ENCODE data around the gene TMEM30A. TPM values are rescaled to one million over a fixed set of nuclear protein-coding genes. Genes with fewer than 3 reads are reported as not detected.

TMEM30A gene
- total RNA-seq, 4 donors from 2014 or later, result 62.4 to 101 (median 76.9) TPM

- H3K27ac ChIP-seq, result peak overlapping the region in 2 of 4 donors; percentile 6 to 64
- 13 to 21% methylated on average over 1 of the region's 1 CpG for WGBS, 2 donors
- H3K27me3 ChIP-seq, result no peaks in the 10 kb centered on the region
Observed at GRCh38 chr6:75213112-75213511, 71.5 kb downstream of the TMEM30A start.

GRCh38 chr6:75211920-75212590 lies 72.5 kb downstream of the TMEM30A start:
- DNase-seq (ENCODE audit: low spot score in 2 of 2), result no peak
- H3K27ac ChIP-seq, result peak overlapping the region in 2 of 4 donors; percentile 33 to 64
- WGBS, 2 donors, result 16 to 18% methylated on average over 3 of the region's 3 CpGs
- H3K9me3 ChIP-seq, result no peaks in the 10 kb centered on the region
- no peak overlapping the region for H3K4me3 ChIP-seq
- TF ChIP-seq EP300 (IDR thresholded peaks at IDR 0.05) (no peak), CTCF (IDR thresholded peaks at IDR 0.05) (no peak), POLR2A (IDR thresholded peaks at IDR 0.05) (no peak)
- no peaks in the 10 kb centered on the region for H3K27me3 ChIP-seq
- no peaks in the 10 kb centered on the region for H3K36me3 ChIP-seq
- H3K4me1 ChIP-seq, result peaks cover 0 to 44% (median 9%) of the 10 kb centered on the region in 4 donors

More at GRCh38 chr6:75213112-75213511, 71.5 kb downstream of the TMEM30A start:
- H3K4me1 ChIP-seq, result peaks cover 0 to 45% (median 6%) of the 10 kb centered on the region in 4 donors
- TF ChIP-seq POLR2A (IDR thresholded peaks at IDR 0.05) (no peak), EP300 (IDR thresholded peaks at IDR 0.05) (no peak), CTCF (IDR thresholded peaks at IDR 0.05) (no peak)
- H3K9me3 ChIP-seq, result no peaks in the 10 kb centered on the region
- no peak overlapping the region for H3K4me3 ChIP-seq
- H3K36me3 ChIP-seq, result no peaks in the 10 kb centered on the region
- no peak for DNase-seq (ENCODE audit: low spot score in 2 of 2)

- TF ChIP-seq CTCF (IDR thresholded peaks at IDR 0.05), result peak; percentile 58 to 81 (median 72)
- TF ChIP-seq POLR2A (IDR thresholded peaks at IDR 0.05), result no peak
- Histone ChIP-seq H3K27ac (peak overlapping the region in 2 of 4 donors; percentile 33 to 64), H3K4me1 (peaks cover 0 to 48% (median 12%) of the 10 kb centered on the region in 4 donors), H3K4me3 (no peak overlapping the region), H3K36me3 (no peaks in the 10 kb centered on the region), H3K9me3 (no peaks in the 10 kb centered on the region), H3K27me3 (no peaks in the 10 kb centered on the region)
- DNase-seq (ENCODE audit: low spot score in 2 of 2), result peak in 1 of 2 donors; percentile 92
- WGBS, 2 donors, result 29 to 31% methylated on average over 10 of the region's 10 CpGs
Observed at GRCh38 chr6:75210885-75211739, 73.5 kb downstream of the TMEM30A start.

GRCh38 chr6:75209184-75209723 lies 75.3 kb downstream of the TMEM30A start:
- H3K4me3 ChIP-seq, result no peak overlapping the region
- 38% methylated on average over 7 of the region's 7 CpGs for WGBS, 2 donors
- peaks cover 0 to 59% (median 12%) of the 10 kb centered on the region in 4 donors for H3K4me1 ChIP-seq

More at GRCh38 chr6:75209184-75209723, 75.3 kb downstream of the TMEM30A start:
- no peak for DNase-seq (ENCODE audit: low spot score in 2 of 2)
- TF ChIP-seq POLR2A (IDR thresholded peaks at IDR 0.05) (no peak), CTCF (IDR thresholded peaks at IDR 0.05) (no peak), EP300 (IDR thresholded peaks at IDR 0.05) (no peak)
- Histone ChIP-seq H3K36me3 (no peaks in the 10 kb centered on the region), H3K27ac (peak overlapping the region in 3 of 4 donors; percentile 3 to 93 (median 69)), H3K9me3 (no peaks in the 10 kb centered on the region), H3K27me3 (peaks cover 0 to 5% of the 10 kb centered on the region in 2 donors)

All from tibial nerve (tissue), 4 donors.